T follicular helper cell (primary cell): ENCODE results near the gene SPTBN4.
"Not testable (repeated sequence)": the region's sequence is repeated elsewhere in the genome, so short reads cannot be mapped to it uniquely, and the experiment has no call there.

ENCODE experiments used
- DNase-seq: peaks from one replicate; pipeline ENCODE4 v3.0.0-alpha.2; 2020; ENCODE audit warnings: low read depth

SPTBN4 gene

DNA sequence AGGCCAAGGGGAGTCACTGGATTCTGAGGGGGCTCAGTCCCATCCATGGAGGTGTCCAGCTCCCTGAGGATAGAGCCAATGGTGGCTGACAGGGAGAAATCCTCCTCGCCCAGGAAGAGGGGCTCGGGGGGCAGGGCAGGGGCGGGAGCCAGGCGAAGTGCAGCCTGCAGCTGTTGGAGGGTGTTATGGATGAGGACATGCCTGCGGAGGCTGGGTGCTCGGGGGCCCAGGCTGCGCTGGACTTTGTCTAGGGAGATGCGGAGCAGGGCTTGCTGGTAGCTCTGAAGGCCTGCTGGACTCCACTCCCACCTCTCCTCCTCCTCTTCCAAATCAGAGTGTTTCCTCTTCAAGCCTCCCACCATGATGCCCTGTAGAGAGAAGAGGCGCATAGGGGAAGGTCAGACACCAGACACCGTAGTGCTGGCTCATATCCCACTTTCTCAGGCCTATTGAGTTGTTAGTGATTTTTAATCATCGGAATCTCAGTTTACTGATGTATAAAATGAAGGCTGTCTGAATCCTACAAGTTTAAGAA is 25.0 kb upstream of the SPTBN4 start:
- no peak for DNase-seq

DNA sequence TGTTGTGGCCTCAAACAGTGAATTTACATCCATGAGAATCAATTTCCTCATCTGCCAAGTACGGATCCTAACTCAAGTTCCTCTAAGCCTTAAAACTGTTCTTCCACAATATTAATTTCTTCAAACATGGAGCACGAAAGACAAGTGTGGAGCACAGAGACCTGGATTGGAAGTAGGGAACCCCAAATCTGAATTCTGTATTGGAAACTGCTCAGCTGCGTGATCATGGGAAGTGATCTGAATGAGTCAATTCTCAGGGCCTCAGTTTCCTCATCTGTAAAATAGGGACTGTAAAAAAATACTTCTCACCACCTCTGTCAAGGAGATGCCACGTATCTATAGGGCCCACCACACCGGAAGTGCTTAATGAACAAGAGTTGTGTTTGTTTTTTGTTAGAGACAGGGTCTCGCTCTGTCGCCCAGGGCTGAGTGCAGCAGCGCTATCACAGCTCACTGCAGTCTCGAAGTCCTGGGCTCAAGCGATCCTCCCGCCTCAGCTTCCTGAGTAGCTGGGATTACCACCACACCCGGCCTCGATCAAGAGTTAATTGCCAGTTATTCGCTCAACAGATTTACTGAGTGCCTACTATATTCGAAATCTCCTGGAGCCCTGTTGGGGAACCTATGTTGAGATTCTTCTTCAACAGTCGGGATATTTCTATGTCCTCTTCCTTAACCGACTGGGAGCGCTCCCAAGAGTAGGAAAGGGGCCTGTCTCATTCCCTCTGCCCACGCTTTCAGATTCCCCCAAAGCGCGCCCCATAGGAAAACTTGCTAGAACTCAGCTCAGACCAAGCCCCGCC is 24.3 kb upstream of the SPTBN4 start:
- DNase-seq = no peak

DNA sequence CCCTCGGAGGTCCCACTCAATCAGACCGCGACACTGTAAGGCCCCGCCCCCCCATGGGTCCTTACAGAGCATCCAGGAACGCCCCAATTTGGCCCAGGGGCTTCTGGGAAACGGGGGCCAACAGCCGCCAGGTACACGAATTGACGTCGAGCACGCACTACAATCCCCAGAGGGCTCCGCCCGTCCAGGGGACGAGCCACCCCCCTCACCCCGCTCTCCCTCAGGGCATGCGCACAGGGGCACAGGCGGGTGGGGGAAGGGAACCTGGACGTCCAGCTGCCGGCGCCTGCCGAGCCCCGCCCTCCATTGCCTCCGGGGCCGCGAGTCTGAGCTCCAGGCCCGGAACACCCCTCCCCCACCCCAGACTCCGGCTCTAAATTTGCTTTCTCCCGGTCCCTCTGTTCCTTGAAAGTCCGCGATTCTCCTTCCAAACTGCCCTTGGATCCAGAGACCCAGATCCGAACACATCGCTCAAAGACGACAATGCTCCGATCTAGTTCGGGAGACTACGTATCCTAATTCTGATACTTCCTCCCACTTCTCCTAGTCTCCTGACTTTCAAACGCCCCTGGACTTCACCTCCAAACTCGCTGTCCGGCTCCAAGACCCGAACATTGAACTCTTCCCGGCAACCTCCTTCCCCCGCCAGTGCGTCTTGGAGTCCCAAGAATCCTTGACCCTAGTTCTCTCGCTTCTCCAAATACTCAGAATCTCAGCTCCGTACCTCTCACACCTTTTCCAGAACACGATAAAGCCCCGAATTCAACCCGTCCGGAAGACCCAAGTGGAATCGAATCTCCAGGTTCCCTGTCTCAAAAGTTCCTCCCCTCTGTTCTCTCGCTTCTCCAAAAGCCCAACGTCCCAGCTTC is 23.4 kb upstream of the SPTBN4 start:
- DNase-seq = peak; percentile 99

DNA sequence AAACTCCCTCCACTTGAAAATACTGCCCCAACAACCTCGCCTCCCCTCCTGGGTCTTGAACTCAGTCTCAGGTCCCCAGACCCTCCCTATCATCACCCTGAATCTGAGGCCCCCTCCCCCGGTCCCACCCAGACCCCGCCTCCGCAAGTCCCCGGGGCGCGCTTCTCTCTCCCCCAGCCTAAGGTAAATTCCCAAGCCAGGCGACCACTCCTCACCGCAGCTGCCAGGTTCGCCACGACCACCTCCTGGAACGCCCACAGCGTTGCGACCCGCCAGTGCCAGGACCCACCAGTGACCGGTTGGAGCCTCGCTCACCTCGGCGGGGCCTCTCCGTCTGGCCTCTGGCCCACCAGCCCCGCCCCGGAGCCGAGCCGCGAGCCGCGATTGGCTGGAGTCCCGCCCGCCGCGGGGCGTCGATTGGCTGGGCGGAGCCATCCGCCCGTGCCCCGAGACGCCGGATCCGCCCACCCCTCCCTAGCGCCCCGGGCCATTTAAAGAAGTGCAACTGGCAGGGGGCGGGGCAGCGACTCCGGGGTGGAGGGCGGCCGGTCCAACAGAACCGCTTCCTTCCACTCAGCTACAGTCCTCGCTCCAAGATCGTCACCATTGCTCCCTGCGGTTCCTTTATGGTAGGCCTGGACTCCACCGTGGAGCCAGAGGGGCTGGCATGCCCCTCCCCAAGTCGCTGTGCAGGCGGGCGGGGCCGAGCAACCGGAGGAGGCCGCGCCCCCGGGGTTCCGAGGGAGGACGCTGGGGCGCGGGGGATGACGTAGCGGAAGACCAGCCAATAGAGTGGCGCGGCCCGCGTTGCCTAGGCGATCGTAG is 22.6 kb upstream of the SPTBN4 start, which contains the start of gene SERTAD3:
Gene SERTAD3, minus strand, starts transcription at position 336 of the 825 bp plus-strand sequence. CDS start 2,255 bp downstream, outside the sequence.
- peak; percentile 96 for DNase-seq

DNA sequence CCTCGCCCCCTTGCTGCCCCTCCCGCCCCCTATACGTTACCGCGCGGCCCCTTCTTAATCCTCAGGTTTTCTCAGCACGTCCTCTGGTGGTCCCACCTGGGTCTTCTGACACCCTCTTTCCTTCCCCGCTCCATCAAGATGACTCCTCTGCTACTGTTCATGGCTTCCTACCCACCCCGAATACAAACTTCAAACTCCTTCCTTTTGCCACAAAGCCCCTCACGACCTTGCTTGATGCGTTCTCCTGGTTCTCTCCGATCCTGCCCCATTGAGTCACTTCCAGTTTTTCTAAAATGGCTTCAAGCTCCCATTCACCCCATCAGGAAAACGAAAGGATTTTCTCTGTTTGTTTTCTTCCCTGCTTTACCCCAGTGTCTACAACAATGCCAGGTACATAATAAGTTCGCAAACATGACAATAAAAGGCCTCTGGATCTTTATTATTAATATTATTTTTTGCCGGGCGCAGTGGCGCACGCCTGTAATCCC is 21.9 kb upstream of the SPTBN4 start:
- DNase-seq = no peak

DNA sequence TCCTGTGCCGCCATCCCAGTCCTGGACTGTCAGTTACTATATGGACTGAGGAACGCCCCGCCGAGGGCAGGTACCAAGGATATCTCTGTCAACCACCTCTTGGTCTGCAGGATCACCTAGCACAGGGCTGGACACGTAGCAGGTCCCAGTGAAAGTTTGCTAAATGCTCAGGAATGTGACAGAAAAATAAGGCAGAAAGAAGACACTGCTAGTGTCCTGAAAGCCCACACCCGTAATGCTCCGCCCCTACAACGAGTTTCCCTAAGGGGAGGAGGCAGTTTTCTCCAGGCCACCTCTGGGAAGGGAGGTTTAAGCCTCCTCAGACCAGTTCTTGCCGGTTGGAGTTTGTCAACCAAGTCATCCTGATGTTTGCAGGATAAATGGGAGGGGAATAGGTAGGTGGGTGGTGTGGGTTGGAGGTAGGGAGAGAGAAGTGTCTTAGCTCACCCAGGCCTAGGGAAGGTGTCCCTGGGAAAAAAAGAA is 21.0 kb upstream of the SPTBN4 start:
- DNase-seq = no peak

DNA sequence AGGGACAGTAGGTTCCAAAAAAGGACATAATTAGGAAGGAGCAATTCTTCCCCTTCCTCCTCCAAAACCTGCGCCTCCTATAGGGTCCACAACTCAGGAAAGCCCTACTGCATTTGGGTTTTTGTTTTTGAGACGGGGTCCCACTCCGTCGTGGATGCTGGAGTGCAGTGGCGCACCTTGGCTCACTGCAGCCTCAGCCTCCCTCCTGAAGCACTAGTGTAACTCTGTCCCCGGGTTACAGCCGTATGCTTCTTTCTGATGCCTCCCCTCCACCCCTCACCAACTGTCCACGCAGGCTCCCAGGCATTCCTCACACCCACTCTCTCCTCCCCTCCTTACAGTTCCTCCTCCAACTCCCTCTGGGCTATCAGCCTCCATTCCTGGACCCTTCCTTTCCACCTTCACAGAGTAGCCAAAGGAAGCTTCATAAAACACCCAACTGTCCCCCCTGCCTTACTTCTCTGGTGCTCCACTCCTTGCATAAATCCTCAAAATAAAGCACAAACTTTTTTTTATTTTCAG is 20.5 kb upstream of the SPTBN4 start:
- DNase-seq = no peak

DNA sequence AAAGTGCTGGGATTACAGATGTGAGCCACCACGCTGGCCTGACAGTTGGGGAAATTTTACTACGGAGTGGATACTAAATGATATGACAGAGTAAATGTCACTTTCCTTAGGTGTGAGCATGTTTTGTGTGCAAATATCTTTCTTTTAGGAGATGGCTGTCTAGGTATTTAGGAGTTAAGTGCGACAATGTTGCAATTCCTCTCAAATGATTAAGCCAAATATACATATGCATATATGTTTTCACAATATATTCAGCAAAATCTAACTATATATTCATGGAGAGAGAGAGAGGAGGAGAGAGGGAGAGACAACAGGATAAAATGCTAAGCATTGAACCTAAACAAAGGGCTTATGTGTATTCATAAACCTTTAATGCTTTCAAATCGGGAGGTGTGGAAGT is 17.3 kb upstream of the SPTBN4 start:
- DNase-seq = no peak

DNA sequence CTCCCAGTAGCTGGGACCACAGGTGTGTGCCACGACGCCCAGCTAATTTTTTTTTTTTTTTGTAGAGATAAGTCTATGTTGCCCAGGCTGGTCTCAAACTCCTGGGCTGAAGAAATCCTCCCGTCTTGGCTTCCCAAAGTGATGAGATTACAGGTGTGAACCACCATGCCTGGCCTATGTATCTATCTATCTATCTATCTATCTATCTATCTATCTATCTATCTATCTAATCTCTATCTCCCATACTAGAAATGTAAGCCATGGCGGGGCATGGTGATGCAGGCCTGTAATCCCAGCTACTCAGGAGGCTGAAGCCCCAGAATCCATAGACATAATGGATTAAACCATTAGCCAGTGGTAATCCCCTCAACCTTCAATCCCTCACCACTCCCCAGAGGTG is 16.1 kb upstream of the SPTBN4 start:
- no peak for DNase-seq

DNA sequence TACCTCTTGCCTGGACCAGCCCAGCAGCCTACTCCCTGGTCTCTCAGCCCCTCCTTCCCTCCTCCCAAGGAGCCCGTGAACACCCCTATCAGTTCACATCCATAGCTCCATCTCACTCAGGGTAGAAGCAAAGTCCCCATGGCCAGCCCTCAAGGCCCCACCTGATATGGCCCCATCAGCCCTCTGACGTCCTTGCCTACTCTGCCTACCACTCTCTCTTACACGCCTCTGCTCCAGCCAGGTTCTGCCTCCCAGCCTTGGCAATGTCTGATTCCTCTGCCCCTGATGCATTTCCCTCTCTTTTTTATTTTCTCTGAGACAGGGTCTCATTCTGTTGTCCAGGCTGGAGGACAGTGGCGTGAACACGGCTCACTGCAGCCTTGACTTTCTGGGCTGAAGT is 14.8 kb upstream of the SPTBN4 start:
- DNase-seq = no peak

DNA sequence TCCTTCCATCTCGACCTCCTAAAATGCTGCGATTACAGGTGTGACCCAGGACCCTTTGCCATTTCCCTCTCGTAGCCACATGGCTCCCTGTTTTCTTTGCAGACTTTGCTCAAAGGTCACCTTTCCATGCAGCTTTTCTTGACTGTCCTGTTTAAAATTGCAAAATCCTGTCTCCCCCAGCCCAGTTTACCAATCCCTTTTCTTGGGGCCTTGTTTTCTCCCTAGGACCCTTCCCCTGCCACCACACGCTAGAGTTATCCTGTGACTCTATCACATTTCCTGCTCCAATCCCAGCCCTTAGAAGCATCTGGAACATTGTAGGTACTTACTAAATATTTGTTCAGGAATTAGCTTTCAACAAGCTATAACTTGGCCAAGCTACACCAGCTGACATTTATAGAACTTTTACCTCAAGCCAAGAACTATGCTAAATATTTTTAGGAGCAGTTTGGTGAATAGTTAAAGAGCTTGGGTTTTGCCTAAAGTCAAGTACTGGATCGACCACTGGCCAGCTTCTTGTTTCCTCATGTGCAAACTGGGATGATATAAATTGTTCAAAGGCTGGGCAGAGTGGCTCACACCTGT is 13.6 kb upstream of the SPTBN4 start:
- no peak for DNase-seq

DNA sequence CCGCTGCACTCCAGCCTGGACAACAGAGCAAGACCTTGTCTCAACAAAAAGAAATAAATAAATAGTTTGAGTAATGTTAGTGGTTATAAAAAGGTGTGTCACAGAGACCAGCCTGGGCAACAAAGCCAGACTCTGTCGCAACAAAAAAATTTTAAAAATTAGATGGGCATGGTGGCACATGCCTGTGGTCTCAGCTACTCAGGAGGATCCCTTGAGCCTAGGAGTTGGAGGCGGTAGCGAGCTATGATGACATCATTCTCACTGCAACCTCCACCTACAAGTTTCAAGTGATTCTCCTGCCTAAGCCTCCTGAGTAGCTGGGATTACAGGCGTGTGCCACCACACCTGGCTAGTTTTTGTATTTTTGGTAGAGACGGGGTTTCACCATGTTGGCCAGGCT is 12.9 kb upstream of the SPTBN4 start:
- DNase-seq = not testable (repeated sequence)

DNA sequence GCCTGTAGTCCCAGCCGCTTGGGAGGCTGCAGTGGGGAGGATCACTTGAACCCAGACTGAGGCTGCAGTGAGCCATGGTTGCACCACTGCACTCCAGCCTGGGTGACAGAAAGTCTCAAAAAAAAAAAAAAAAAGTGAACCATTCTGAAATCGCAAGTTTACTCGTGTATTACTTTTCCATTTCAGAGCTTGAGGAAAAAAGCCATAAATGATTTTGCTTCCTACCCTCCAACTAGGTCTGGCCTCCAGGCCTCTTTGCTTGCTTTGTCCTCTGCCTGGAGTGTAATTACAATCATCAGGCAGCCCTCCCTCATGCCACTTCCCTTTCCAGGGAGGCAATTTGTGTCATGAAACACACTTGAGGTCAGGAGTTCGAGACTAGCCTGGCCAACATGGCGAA is 9.8 kb upstream of the SPTBN4 start:
- DNase-seq = no peak

DNA sequence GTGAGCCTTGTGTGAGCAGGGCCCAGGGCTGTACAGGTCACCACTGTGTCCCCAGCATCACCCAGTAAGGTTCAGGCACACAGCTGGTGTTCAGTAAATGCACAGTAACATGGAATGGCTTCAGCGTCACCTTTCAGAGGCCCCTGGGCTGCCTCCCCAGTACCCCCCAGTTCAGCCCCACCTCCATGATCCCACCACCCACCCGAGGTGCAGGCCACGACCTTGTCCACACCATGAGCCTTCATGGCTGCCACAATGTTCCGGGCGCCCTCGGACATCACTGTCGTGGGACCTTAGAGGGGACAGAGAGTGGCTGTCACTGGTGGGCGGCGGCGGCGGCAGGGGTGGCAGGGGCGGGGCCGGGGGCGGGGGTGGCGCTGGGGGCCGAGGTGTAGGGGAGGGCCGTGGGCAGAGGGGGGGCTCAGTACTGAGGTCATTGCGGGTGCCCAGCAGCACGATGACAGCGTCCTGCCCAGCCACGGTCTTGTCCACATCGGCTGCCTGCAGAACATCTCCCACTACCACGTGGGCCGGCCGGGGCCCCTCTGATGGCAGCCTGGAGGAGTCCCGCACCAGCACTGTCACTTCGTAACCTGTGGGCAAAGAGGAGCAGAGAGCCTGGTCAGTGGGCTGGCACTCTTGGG is 8.7 kb upstream of the SPTBN4 start:
- no peak for DNase-seq

DNA sequence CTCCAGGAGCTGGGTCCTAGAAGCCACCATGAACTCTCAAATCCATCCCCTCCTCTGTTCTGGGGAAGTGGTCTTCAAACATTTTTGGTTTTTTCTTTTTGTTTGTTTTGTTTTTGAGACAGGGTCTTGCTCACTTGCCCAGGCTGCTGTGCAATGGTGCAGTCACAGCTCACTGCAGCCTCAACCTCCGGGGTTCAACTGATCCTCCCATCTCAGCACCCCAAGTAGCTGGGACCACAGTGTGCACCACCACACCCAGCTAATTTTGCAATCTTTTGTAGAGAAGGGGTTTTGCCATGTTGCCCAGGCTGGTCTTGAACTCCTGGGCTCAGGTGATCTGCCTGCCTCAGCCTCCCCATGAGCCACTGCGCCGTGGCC is 8.2 kb upstream of the SPTBN4 start:
- no peak for DNase-seq

DNA sequence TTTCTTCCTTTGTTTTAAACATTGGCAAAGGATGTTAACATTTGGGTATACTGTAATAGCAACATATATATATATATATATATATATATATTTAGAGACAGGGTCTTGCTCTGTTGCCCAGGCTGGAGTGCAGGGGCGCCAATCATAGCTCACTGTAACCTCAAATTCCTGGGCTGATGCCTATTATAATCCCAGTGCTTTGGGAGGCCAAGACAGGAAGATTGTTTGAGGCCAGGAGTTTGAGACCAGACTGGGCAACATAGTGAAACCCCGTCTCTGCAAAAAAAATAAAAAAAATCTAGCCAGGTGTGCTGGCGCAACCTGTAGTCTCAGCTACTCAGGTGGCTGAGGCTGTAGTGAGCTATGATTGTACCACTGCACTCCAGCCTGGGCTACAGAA is 6.6 kb upstream of the SPTBN4 start:
- DNase-seq = no peak

DNA sequence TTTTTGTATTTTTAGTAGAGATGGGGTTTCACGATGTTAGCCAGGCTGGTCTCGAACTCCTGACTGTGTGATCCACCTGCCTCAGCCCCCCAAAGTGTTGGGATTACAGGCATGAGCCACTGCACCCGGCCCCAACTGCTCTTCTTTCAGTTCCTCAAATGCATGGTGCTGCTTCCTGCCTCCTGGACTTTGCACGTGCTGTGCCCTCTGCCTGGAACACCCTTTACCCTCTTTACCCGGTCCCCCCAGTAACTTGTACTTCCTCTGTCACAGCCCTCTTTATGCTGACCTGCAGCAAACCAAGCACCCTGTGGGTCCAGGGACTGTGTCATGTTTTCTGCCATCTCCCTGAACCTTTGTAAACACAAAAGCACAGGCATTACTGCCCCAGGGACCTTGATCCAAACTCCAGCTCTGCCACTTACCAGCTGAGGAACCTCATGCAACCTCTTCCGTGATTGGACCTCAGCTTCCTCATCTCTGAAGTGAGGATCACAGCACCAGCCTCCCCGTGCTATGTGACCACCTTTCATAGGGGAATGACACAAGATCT is 5.1 kb upstream of the SPTBN4 start:
- DNase-seq = no peak

DNA sequence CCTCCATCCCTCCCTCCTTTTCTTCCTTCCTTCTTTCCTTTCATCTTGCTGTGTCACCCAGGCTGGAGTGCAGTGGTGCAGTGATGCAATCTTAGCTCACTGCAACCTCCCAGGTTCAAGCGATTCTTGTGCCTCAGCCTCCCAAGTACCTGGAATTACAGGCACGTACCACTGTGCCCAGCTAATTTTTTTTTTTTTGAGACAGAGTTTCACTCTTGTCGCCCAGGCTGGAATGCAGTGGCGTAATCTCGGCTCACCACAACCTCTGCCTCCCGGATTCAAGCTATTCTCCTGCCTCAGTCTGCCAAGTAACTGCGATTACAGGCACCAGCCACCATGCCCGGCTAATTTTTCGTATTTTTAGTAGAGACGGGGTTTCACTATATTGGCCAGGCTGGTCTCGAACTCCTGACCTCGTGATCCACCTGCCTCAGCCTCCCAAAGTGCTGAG is 3.2 kb upstream of the SPTBN4 start:
- DNase-seq = not testable (repeated sequence)

DNA sequence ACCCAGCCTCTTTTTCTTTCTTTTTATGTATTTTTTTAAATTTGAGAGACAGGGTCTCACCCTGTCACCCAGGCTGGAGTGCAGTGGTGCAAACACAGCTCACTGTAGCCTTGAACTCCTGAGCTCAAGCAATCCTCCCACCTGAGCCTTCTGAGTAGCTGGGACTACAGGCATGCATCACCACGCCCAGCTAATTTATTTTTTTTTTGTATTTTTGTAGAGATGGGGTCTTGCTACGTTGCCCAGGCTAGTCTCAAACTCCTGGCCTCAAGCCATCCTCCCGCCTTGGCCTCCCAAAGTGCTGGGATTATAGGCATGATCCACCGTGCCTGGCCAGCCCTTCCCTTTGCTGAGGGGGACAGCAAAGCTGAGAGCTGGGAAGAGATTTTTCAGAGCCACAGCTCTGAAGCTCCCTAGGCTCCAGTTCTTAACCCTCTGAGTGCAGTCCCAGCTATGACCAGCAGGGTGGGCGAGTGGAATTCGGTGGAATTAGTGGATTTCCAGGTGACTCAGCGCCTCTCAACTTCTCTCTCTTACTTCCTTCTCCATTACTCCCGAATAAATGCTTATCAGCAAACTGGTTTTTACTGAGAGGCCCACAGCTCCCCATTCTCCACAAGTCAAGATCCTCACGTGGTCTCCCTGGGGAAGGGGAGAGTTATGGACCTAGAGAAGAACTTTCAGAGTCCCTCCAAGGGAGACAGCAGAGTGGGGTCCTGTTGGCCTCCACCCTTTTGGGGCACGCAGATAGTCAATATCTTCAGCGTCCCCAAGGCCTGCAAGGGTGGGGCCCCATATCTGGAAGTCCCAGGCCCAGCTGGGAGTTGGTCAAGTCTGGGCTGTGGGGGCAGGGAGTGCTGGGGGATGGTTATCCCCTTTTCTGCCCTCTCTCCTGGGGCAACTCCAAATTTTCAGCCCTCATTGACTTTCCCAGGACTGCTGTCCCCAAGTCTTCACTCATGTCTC is 2.5 kb upstream of the SPTBN4 start:
- DNase-seq = peak; percentile 63
